Measurements from ENCODE around the gene DKC1. TPM values are rescaled to one million over a fixed set of nuclear protein-coding genes. Genes with fewer than 3 reads are reported as not detected.

Gene DKC1
- total RNA-seq, 1 donor from 2014 or later: 45.6 TPM

DNA sequence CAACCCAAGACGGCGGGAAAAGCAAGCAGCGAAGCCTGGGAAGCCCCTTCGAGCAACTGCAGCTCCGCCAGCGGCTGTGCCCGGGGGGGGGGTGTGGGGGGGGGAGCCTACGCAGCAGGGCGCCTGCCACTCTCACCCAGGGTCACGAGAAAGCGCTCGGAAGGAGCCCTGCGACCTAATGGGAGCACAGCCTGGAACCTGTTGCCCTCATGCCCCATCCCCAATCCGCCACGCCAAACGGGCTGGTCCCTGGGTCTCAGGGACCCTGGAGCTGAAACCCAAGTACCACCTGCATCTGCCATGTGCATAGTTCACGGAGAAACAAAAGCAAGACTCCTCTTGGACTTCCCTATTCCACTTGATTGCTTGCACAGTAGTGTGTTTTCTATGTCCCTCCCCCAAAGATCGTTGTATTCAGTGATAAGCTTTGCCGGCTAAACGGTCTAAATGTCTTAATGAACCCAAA is 11.4 kb upstream of the DKC1 start:
- H2AFZ ChIP-seq (replicated peaks): no peak overlapping the region
- H4K20me1 ChIP-seq (ENCODE audit: low read depth): no peaks in the 10 kb centered on the region
- TF ChIP-seq, protein P1, sequence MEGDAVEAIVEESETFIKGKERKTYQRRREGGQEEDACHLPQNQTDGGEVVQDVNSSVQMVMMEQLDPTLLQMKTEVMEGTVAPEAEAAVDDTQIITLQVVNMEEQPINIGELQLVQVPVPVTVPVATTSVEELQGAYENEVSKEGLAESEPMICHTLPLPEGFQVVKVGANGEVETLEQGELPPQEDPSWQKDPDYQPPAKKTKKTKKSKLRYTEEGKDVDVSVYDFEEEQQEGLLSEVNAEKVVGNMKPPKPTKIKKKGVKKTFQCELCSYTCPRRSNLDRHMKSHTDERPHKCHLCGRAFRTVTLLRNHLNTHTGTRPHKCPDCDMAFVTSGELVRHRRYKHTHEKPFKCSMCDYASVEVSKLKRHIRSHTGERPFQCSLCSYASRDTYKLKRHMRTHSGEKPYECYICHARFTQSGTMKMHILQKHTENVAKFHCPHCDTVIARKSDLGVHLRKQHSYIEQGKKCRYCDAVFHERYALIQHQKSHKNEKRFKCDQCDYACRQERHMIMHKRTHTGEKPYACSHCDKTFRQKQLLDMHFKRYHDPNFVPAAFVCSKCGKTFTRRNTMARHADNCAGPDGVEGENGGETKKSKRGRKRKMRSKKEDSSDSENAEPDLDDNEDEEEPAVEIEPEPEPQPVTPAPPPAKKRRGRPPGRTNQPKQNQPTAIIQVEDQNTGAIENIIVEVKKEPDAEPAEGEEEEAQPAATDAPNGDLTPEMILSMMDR (IDR thresholded peaks at IDR 0.05): no peak
- TF ChIP-seq EZH2 (IDR thresholded peaks at IDR 0.05): no peak
- TF ChIP-seq EZH2phosphoT487 (IDR thresholded peaks at IDR 0.05): no peak
- no peak overlapping the region for H3K4me3 ChIP-seq
- H3K4me2 ChIP-seq: no peak overlapping the region
- Mint-ChIP-seq H3K27ac (no peak overlapping the region), H3K4me1 (peaks cover 3% of the 10 kb centered on the region), H3K27me3 (ENCODE audit: insufficient read depth, low read depth) (peaks cover 35% of the 10 kb centered on the region), H3K9me3 (peaks cover 17% of the 10 kb centered on the region), H3K4me3 (peak overlapping the region; percentile 71), H3K36me3 (peaks cover 2% of the 10 kb centered on the region)
- H3K4me1 ChIP-seq: no peaks in the 10 kb centered on the region
- H3K36me3 ChIP-seq: no peaks in the 10 kb centered on the region
- no peaks in the 10 kb centered on the region for H3K79me2 ChIP-seq (ENCODE audit: low read depth)
- no peak overlapping the region for H3K9ac ChIP-seq
- DNase-seq (ENCODE audit: low spot score): no peak
- peaks cover 3% of the 10 kb centered on the region for H3F3A ChIP-seq (ENCODE audit: low read depth)
- no peak overlapping the region for H3K27ac ChIP-seq
- peaks cover 66% of the 10 kb centered on the region for H3K27me3 ChIP-seq
- no peaks in the 10 kb centered on the region for H3K9me3 ChIP-seq (ENCODE audit: low read depth)

DNA sequence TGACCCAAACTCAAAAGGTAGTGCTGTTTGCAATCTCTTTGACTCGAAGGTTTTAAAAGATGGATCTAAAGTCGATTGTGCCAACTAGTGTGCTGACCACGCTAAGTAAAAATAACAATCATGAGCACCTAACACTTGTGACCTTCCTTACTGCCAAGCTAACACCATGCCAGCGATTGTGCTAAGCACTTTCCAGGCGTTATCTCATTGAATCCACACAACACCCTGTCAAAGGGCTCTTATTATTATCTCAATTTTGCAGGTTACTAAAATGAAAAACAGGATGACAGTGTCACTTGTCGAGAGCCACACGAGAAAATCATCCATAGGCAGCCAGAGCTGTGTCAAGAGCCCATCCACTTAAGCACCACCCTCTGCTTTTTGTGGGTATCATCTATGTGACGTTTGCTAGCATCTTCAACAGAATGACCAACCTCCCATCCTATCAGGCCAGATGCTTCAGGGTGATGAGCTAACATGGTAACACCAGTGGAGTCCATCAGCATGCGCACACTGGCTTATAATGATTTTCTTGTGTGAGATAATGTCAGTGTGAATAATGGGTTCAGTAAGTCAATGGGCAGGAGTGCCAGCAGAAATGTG is 10.9 kb upstream of the DKC1 start:
- peaks cover 2% of the 10 kb centered on the region for H3K36me3 Mint-ChIP-seq
- H3K4me1 ChIP-seq: no peaks in the 10 kb centered on the region
- H3K27ac Mint-ChIP-seq: no peak overlapping the region
- peaks cover 17% of the 10 kb centered on the region for H3K9me3 Mint-ChIP-seq
- H3K27me3 ChIP-seq: peaks cover 66% of the 10 kb centered on the region
- H3K4me2 ChIP-seq: no peak overlapping the region
- H3K79me2 ChIP-seq (ENCODE audit: low read depth): no peaks in the 10 kb centered on the region
- no peaks in the 10 kb centered on the region for H3K9me3 ChIP-seq (ENCODE audit: low read depth)
- no peak overlapping the region for H3K9ac ChIP-seq
- H3K27ac ChIP-seq: no peak overlapping the region
- H3K27me3 Mint-ChIP-seq (ENCODE audit: insufficient read depth, low read depth): peaks cover 35% of the 10 kb centered on the region
- H3K4me3 Mint-ChIP-seq: peak overlapping the region; percentile 71
- H3K4me3 ChIP-seq: no peak overlapping the region
- H3K36me3 ChIP-seq: no peaks in the 10 kb centered on the region
- TF ChIP-seq, protein P1 (IDR thresholded peaks at IDR 0.05): no peak
- TF ChIP-seq EZH2 (IDR thresholded peaks at IDR 0.05): no peak
- no peak for TF ChIP-seq EZH2phosphoT487 (IDR thresholded peaks at IDR 0.05)
- DNase-seq (ENCODE audit: low spot score): no peak
- no peaks in the 10 kb centered on the region for H4K20me1 ChIP-seq (ENCODE audit: low read depth)
- no peak overlapping the region for H2AFZ ChIP-seq (replicated peaks)
- H3K4me1 Mint-ChIP-seq: peaks cover 3% of the 10 kb centered on the region
- H3F3A ChIP-seq (ENCODE audit: low read depth): peaks cover 3% of the 10 kb centered on the region

DNA sequence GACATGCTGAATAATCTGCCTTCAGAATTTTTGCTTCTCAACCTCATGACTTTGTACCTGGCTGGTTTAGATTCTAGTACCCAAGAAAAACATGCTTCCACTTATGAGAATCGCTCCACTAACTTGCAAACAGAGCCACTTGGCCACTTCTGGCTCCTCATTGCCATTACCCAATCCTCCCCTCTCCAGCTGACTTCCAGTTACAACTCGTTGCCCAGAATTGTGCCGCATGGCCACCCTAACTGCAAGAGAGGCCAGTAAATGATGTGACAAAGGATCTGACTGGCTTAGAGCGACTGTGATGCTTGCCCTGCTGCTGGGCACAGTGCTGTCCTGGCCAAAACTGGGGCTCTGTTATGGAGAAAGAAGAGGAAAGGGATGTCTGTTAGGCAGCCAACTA is 4.0 kb upstream of the DKC1 start:
- no peak overlapping the region for H3K4me3 ChIP-seq
- H3K27me3 ChIP-seq: peaks cover 13% of the 10 kb centered on the region
- H3K36me3 Mint-ChIP-seq: no peaks in the 10 kb centered on the region
- H3F3A ChIP-seq (ENCODE audit: low read depth): peaks cover 8% of the 10 kb centered on the region
- no peak overlapping the region for H3K27ac ChIP-seq
- H3K4me1 Mint-ChIP-seq: peaks cover 7% of the 10 kb centered on the region
- H3K4me1 ChIP-seq: peaks cover 5% of the 10 kb centered on the region
- H3K9ac ChIP-seq: no peak overlapping the region
- no peaks in the 10 kb centered on the region for H3K36me3 ChIP-seq
- H3K27me3 Mint-ChIP-seq (ENCODE audit: insufficient read depth, low read depth): no peaks in the 10 kb centered on the region
- no peak for TF ChIP-seq EZH2 (IDR thresholded peaks at IDR 0.05)
- TF ChIP-seq, protein P1 (IDR thresholded peaks at IDR 0.05): no peak
- TF ChIP-seq EZH2phosphoT487 (IDR thresholded peaks at IDR 0.05): no peak
- H3K9me3 Mint-ChIP-seq: peaks cover 2% of the 10 kb centered on the region
- H3K4me2 ChIP-seq: no peak overlapping the region
- peak overlapping the region; percentile 42 for H2AFZ ChIP-seq (replicated peaks)
- peaks cover 8% of the 10 kb centered on the region for H3K79me2 ChIP-seq (ENCODE audit: low read depth)
- no peak overlapping the region for H3K4me3 Mint-ChIP-seq
- H4K20me1 ChIP-seq (ENCODE audit: low read depth): peaks cover 1% of the 10 kb centered on the region
- no peaks in the 10 kb centered on the region for H3K9me3 ChIP-seq (ENCODE audit: low read depth)
- no peak for DNase-seq (ENCODE audit: low spot score)
- no peak overlapping the region for H3K27ac Mint-ChIP-seq
